CD4-positive, alpha-beta T cell treated with Interferon alpha-2 for 1 hour (primary cell): ENCODE results near the gene KIF17.

ENCODE experiments used
- DNase-seq, 2 donors: peaks; one replicate each; pipeline ENCODE4 v3.0.0-alpha.2; 2020 to 2022

Gene KIF17

GRCh38 chr1:20616847-20617487 is 100.8 kb downstream of the KIF17 start:
- DNase-seq = no peak

GRCh38 chr1:20615946-20616846 is 101.6 kb downstream of the KIF17 start:
- DNase-seq = no peak

GRCh38 chr1:20614131-20614579 is 103.7 kb downstream of the KIF17 start:
- no peak for DNase-seq
